IPS-18a (cell line): ENCODE results near the gene ADARB2.
"Not testable (repeated sequence)": the region's sequence is repeated elsewhere in the genome, so short reads cannot be mapped to it uniquely, and the experiment has no call there.

Experiments
- H3K27ac ChIP-seq: one replicate; pipeline ENCODE4 v1.5.1; 2013; ENCODE audit warnings: low read length
- H3K27me3 ChIP-seq: one replicate; pipeline ENCODE4 v1.6.1; 2013; ENCODE audit warnings: mild to moderate bottlenecking, low read length; ENCODE audit not compliant: control insufficient read depth, insufficient read depth
- H3K36me3 ChIP-seq: one replicate; pipeline ENCODE4 v1.6.1; 2013; ENCODE audit warnings: low read depth, low read length; ENCODE audit not compliant: control insufficient read depth
- H3K4me1 ChIP-seq: one replicate; pipeline ENCODE4 v1.6.1; 2013; ENCODE audit warnings: low read depth, low read length; ENCODE audit not compliant: control insufficient read depth
- H3K4me3 ChIP-seq: one replicate; pipeline ENCODE4 v1.5.1; 2013; ENCODE audit warnings: low read length
- H3K9ac ChIP-seq: one replicate; pipeline ENCODE4 v1.6.1; 2013; ENCODE audit warnings: mild to moderate bottlenecking, low read length, moderate library complexity
- H3K9me3 ChIP-seq: one replicate; pipeline ENCODE4 v1.6.1; 2013; ENCODE audit warnings: low read depth, low read length; ENCODE audit not compliant: control insufficient read depth

The ADARB2 gene

GRCh38 chr10:1544209-1544673 is 193.1 kb downstream of the ADARB2 start:
- no peak overlapping the region for H3K4me3 ChIP-seq
- no peaks in the 10 kb centered on the region for H3K36me3 ChIP-seq
- H3K9me3 ChIP-seq, result no peaks in the 10 kb centered on the region
- H3K27me3 ChIP-seq, result no peaks in the 10 kb centered on the region
- no peak overlapping the region for H3K27ac ChIP-seq
- no peaks in the 10 kb centered on the region for H3K4me1 ChIP-seq
- no peak overlapping the region for H3K9ac ChIP-seq

GRCh38 chr10:1543596-1543995 is 193.7 kb downstream of the ADARB2 start:
- H3K27me3 ChIP-seq, result no peaks in the 10 kb centered on the region
- H3K4me3 ChIP-seq, result no peak overlapping the region
- no peaks in the 10 kb centered on the region for H3K36me3 ChIP-seq
- H3K4me1 ChIP-seq, result no peaks in the 10 kb centered on the region
- H3K9ac ChIP-seq, result no peak overlapping the region
- no peak overlapping the region for H3K27ac ChIP-seq
- no peaks in the 10 kb centered on the region for H3K9me3 ChIP-seq

- no peaks in the 10 kb centered on the region for H3K27me3 ChIP-seq
- no peaks in the 10 kb centered on the region for H3K4me1 ChIP-seq
- no peaks in the 10 kb centered on the region for H3K36me3 ChIP-seq
- no peak overlapping the region for H3K9ac ChIP-seq
- H3K9me3 ChIP-seq, result no peaks in the 10 kb centered on the region
- no peak overlapping the region for H3K4me3 ChIP-seq
- no peak overlapping the region for H3K27ac ChIP-seq
Observed at GRCh38 chr10:1542941-1543340, 194.4 kb downstream of the ADARB2 start.

- Histone ChIP-seq H3K4me1 (no peaks in the 10 kb centered on the region), H3K36me3 (no peaks in the 10 kb centered on the region), H3K27me3 (no peaks in the 10 kb centered on the region), H3K4me3 (no peak overlapping the region), H3K27ac (no peak overlapping the region), H3K9me3 (no peaks in the 10 kb centered on the region), H3K9ac (no peak overlapping the region)
Observed at GRCh38 chr10:1540144-1540543, 197.2 kb downstream of the ADARB2 start.

- no peak overlapping the region for H3K4me3 ChIP-seq
- H3K4me1 ChIP-seq, result no peaks in the 10 kb centered on the region
- H3K36me3 ChIP-seq, result no peaks in the 10 kb centered on the region
- no peaks in the 10 kb centered on the region for H3K9me3 ChIP-seq
- H3K27ac ChIP-seq, result no peak overlapping the region
- H3K27me3 ChIP-seq, result no peaks in the 10 kb centered on the region
- H3K9ac ChIP-seq, result no peak overlapping the region
Observed at GRCh38 chr10:1539216-1539615, 198.1 kb downstream of the ADARB2 start.

GRCh38 chr10:1538531-1539061 is 198.7 kb downstream of the ADARB2 start:
- Histone ChIP-seq H3K4me1 (no peaks in the 10 kb centered on the region), H3K27me3 (no peaks in the 10 kb centered on the region), H3K27ac (no peak overlapping the region), H3K4me3 (no peak overlapping the region), H3K36me3 (no peaks in the 10 kb centered on the region), H3K9ac (no peak overlapping the region), H3K9me3 (no peaks in the 10 kb centered on the region)

GRCh38 chr10:1538121-1538520 is 199.2 kb downstream of the ADARB2 start:
- no peak overlapping the region for H3K9ac ChIP-seq
- H3K4me3 ChIP-seq, result no peak overlapping the region
- H3K9me3 ChIP-seq, result no peaks in the 10 kb centered on the region
- no peaks in the 10 kb centered on the region for H3K27me3 ChIP-seq
- no peak overlapping the region for H3K27ac ChIP-seq
- no peaks in the 10 kb centered on the region for H3K4me1 ChIP-seq
- H3K36me3 ChIP-seq, result no peaks in the 10 kb centered on the region

- not testable (repeated sequence) for H3K4me3 ChIP-seq, H3K4me1 ChIP-seq, H3K27ac ChIP-seq, H3K9me3 ChIP-seq, H3K36me3 ChIP-seq, H3K9ac ChIP-seq, H3K27me3 ChIP-seq
Observed at GRCh38 chr10:1537449-1537848, 199.9 kb downstream of the ADARB2 start.

- no peaks in the 10 kb centered on the region for H3K27me3 ChIP-seq
- H3K4me1 ChIP-seq, result no peaks in the 10 kb centered on the region
- H3K4me3 ChIP-seq, result no peak overlapping the region
- no peak overlapping the region for H3K27ac ChIP-seq
- no peak overlapping the region for H3K9ac ChIP-seq
- no peaks in the 10 kb centered on the region for H3K36me3 ChIP-seq
- no peaks in the 10 kb centered on the region for H3K9me3 ChIP-seq
Observed at GRCh38 chr10:1536341-1536740, 201.0 kb downstream of the ADARB2 start.

GRCh38 chr10:1535301-1535965 is 201.9 kb downstream of the ADARB2 start:
- no peaks in the 10 kb centered on the region for H3K27me3 ChIP-seq
- no peaks in the 10 kb centered on the region for H3K4me1 ChIP-seq
- H3K27ac ChIP-seq, result no peak overlapping the region
- H3K9ac ChIP-seq, result no peak overlapping the region
- H3K4me3 ChIP-seq, result no peak overlapping the region
- no peaks in the 10 kb centered on the region for H3K36me3 ChIP-seq
- no peaks in the 10 kb centered on the region for H3K9me3 ChIP-seq

- H3K9ac ChIP-seq, result no peak overlapping the region
- H3K27me3 ChIP-seq, result no peaks in the 10 kb centered on the region
- H3K4me3 ChIP-seq, result no peak overlapping the region
- H3K4me1 ChIP-seq, result no peaks in the 10 kb centered on the region
- H3K9me3 ChIP-seq, result no peaks in the 10 kb centered on the region
- no peak overlapping the region for H3K27ac ChIP-seq
- H3K36me3 ChIP-seq, result no peaks in the 10 kb centered on the region
Observed at GRCh38 chr10:1534820-1535219, 202.5 kb downstream of the ADARB2 start.

GRCh38 chr10:1532636-1533035 is 204.7 kb downstream of the ADARB2 start:
- Histone ChIP-seq H3K9me3 (no peaks in the 10 kb centered on the region), H3K4me1 (no peaks in the 10 kb centered on the region)

More at GRCh38 chr10:1532636-1533035, 204.7 kb downstream of the ADARB2 start:
- Histone ChIP-seq H3K36me3 (no peaks in the 10 kb centered on the region), H3K27me3 (no peaks in the 10 kb centered on the region), H3K9ac (no peak overlapping the region), H3K4me3 (no peak overlapping the region), H3K27ac (no peak overlapping the region)
